Testis (tissue), 2 donors: Measurements from ENCODE around the gene CYP3A4.

Experiments used
- POLR2A ChIP-seq: fragments of 450-650 bp; IDR thresholded peaks from one replicate; pipeline ENCODE4 v1.6.1; 2017; ENCODE audit warnings: antibody characterized with exemption, mild to moderate bottlenecking, moderate library complexity
- TF ChIP-seq, protein P1 (sequence below), 3 experiments: fragments of 450-650 bp in 2 of 3; fragments of 200-600 bp in 1 of 3; sonication (generic) in 1 of 3; IDR thresholded peaks; one replicate each; pipeline ENCODE4 v1.5.1; 2016 to 2019; ENCODE audit warnings: antibody characterized with exemption in 3 of 3, mild to moderate bottlenecking in 2 of 3, moderate library complexity in 1 of 3

- TF ChIP-seq, protein P1, sequence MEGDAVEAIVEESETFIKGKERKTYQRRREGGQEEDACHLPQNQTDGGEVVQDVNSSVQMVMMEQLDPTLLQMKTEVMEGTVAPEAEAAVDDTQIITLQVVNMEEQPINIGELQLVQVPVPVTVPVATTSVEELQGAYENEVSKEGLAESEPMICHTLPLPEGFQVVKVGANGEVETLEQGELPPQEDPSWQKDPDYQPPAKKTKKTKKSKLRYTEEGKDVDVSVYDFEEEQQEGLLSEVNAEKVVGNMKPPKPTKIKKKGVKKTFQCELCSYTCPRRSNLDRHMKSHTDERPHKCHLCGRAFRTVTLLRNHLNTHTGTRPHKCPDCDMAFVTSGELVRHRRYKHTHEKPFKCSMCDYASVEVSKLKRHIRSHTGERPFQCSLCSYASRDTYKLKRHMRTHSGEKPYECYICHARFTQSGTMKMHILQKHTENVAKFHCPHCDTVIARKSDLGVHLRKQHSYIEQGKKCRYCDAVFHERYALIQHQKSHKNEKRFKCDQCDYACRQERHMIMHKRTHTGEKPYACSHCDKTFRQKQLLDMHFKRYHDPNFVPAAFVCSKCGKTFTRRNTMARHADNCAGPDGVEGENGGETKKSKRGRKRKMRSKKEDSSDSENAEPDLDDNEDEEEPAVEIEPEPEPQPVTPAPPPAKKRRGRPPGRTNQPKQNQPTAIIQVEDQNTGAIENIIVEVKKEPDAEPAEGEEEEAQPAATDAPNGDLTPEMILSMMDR (IDR thresholded peaks at IDR 0.05), result no peak
- no peak for TF ChIP-seq POLR2A
Observed at GRCh38 chr7:99762680-99763327, 21.2 kb downstream of the CYP3A4 start.
